Vagina (tissue), 2 donors: ENCODE measurements around the gene ATP2B2. TPM values are rescaled to one million over a fixed set of nuclear protein-coding genes. Genes with fewer than 3 reads are reported as not detected.

Source experiments
- DNase-seq, 2 donors: peaks; one replicate each; pipeline ENCODE4 v3.0.0-alpha.2; 2017; ENCODE audit errors: extremely low spot score in 2 of 2
- H3K27ac ChIP-seq: fragments of 200-600 bp; sonication (generic); one replicate; pipeline ENCODE4 v1.5.1; 2019
- H3K27me3 ChIP-seq: fragments of 200-600 bp; sonication (generic); one replicate; pipeline ENCODE4 v1.5.1; 2019
- H3K36me3 ChIP-seq, 2 donors: fragments of 200-600 bp; sonication (generic); one replicate each; pipeline ENCODE4 v1.5.1; 2017 to 2019
- H3K4me1 ChIP-seq: fragments of 200-600 bp; sonication (generic); one replicate; pipeline ENCODE4 v1.5.1; 2019
- H3K4me3 ChIP-seq, 2 donors: fragments of 200-600 bp; sonication (generic); 1 replicate in 1 of 2; 2 replicates in 1 of 2; pipeline ENCODE4 v1.5.1; 2016 to 2019
- H3K9me3 ChIP-seq: fragments of 200-600 bp; sonication (generic); one replicate; pipeline ENCODE4 v1.5.1; 2019
- POLR2A ChIP-seq, 2 donors: fragments of 450-650 bp; IDR thresholded peaks; one replicate each; pipeline ENCODE4 v1.6.1; 2017; ENCODE audit warnings: antibody characterized with exemption in 2 of 2, mild to moderate bottlenecking in 2 of 2, moderate library complexity in 2 of 2
- POLR2AphosphoS5 ChIP-seq, 2 donors: sonication (generic); formaldehyde crosslinking; IDR thresholded peaks; one replicate each; pipeline ENCODE4 v1.9.0; 2017; ENCODE audit warnings: antibody characterized with exemption in 2 of 2, mild to moderate bottlenecking in 2 of 2, low read depth in 1 of 2; ENCODE audit not compliant: insufficient read depth in 1 of 2
- intact Hi-C: fragments of 100-400 bp; cut with DNase I; formaldehyde crosslinking; loops from one replicate; pipeline ENCODE4 v1.15.1; 2023
- total RNA-seq: library from RNA; depleted of rRNA; stranded (reverse); fragments of >200 nt; gene quantifications from one replicate; pipeline ENCODE4 v1.2.3, GENCODE V29; 2016
- TF ChIP-seq, protein P1 (sequence below), 3 experiments: fragments of 450-650 bp in 2 of 3; fragments of 200-600 bp in 1 of 3; sonication (generic) in 1 of 3; IDR thresholded peaks; one replicate each; pipeline ENCODE4 v1.5.1; 2017 to 2019; ENCODE audit warnings: antibody characterized with exemption in 3 of 3, mild to moderate bottlenecking in 2 of 3, moderate library complexity in 2 of 3

ATP2B2 gene
- total RNA-seq, 1 donor from 2014 or later: 0.25 TPM

GRCh38 chr3:10391391-10391790 lies 114.0 kb downstream of the ATP2B2 start:
- Histone ChIP-seq H3K4me3 (no peak overlapping the region), H3K4me1 (no peaks in the 10 kb centered on the region), H3K27ac (no peak overlapping the region), H3K36me3 (no peaks in the 10 kb centered on the region), H3K9me3 (peaks cover 15% of the 10 kb centered on the region), H3K27me3 (no peaks in the 10 kb centered on the region)
- TF ChIP-seq POLR2A (IDR thresholded peaks at IDR 0.05) (no peak), POLR2AphosphoS5 (IDR thresholded peaks at IDR 0.05; ENCODE audit: insufficient read depth in 1 of 2, low read depth in 1 of 2) (no peak)
- TF ChIP-seq, protein P1, sequence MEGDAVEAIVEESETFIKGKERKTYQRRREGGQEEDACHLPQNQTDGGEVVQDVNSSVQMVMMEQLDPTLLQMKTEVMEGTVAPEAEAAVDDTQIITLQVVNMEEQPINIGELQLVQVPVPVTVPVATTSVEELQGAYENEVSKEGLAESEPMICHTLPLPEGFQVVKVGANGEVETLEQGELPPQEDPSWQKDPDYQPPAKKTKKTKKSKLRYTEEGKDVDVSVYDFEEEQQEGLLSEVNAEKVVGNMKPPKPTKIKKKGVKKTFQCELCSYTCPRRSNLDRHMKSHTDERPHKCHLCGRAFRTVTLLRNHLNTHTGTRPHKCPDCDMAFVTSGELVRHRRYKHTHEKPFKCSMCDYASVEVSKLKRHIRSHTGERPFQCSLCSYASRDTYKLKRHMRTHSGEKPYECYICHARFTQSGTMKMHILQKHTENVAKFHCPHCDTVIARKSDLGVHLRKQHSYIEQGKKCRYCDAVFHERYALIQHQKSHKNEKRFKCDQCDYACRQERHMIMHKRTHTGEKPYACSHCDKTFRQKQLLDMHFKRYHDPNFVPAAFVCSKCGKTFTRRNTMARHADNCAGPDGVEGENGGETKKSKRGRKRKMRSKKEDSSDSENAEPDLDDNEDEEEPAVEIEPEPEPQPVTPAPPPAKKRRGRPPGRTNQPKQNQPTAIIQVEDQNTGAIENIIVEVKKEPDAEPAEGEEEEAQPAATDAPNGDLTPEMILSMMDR (IDR thresholded peaks at IDR 0.05): no peak
- intact Hi-C loops: no loop called here
- no peak for DNase-seq

- Histone ChIP-seq H3K27ac (no peak overlapping the region), H3K4me1 (no peaks in the 10 kb centered on the region), H3K36me3 (no peaks in the 10 kb centered on the region), H3K27me3 (no peaks in the 10 kb centered on the region), H3K9me3 (peaks cover 15% of the 10 kb centered on the region), H3K4me3 (no peak overlapping the region)
- intact Hi-C loops: no loop called here
- TF ChIP-seq, protein P1 (IDR thresholded peaks at IDR 0.05): no peak
- TF ChIP-seq POLR2A (IDR thresholded peaks at IDR 0.05) (no peak), POLR2AphosphoS5 (IDR thresholded peaks at IDR 0.05; ENCODE audit: insufficient read depth in 1 of 2, low read depth in 1 of 2) (no peak)
- no peak for DNase-seq
These were observed 114.6 kb downstream of the ATP2B2 start for GRCh38 chr3:10390641-10391373.

- no peaks in the 10 kb centered on the region for H3K4me1 ChIP-seq
- no peak for DNase-seq
- H3K9me3 ChIP-seq: peaks cover 15% of the 10 kb centered on the region
- intact Hi-C loops: no loop called here
- H3K27ac ChIP-seq: no peak overlapping the region
- H3K36me3 ChIP-seq: no peaks in the 10 kb centered on the region
- TF ChIP-seq POLR2AphosphoS5 (IDR thresholded peaks at IDR 0.05; ENCODE audit: insufficient read depth in 1 of 2, low read depth in 1 of 2): no peak
- TF ChIP-seq POLR2A (IDR thresholded peaks at IDR 0.05): no peak
- TF ChIP-seq, protein P1 (IDR thresholded peaks at IDR 0.05): no peak
- H3K4me3 ChIP-seq: no peak overlapping the region
- no peaks in the 10 kb centered on the region for H3K27me3 ChIP-seq
These were observed 115.4 kb downstream of the ATP2B2 start for GRCh38 chr3:10389995-10390394.

GRCh38 chr3:10389339-10389738 lies 116.0 kb downstream of the ATP2B2 start:
- TF ChIP-seq, protein P1 (IDR thresholded peaks at IDR 0.05): no peak
- TF ChIP-seq POLR2A (IDR thresholded peaks at IDR 0.05) (no peak), POLR2AphosphoS5 (IDR thresholded peaks at IDR 0.05; ENCODE audit: insufficient read depth in 1 of 2, low read depth in 1 of 2) (no peak)
- intact Hi-C loops: no loop called here
- H3K36me3 ChIP-seq: no peaks in the 10 kb centered on the region
- H3K27ac ChIP-seq: no peak overlapping the region
- H3K4me1 ChIP-seq: no peaks in the 10 kb centered on the region
- H3K4me3 ChIP-seq: no peak overlapping the region
- peaks cover 15% of the 10 kb centered on the region for H3K9me3 ChIP-seq
- no peak for DNase-seq
- no peaks in the 10 kb centered on the region for H3K27me3 ChIP-seq

DNA sequence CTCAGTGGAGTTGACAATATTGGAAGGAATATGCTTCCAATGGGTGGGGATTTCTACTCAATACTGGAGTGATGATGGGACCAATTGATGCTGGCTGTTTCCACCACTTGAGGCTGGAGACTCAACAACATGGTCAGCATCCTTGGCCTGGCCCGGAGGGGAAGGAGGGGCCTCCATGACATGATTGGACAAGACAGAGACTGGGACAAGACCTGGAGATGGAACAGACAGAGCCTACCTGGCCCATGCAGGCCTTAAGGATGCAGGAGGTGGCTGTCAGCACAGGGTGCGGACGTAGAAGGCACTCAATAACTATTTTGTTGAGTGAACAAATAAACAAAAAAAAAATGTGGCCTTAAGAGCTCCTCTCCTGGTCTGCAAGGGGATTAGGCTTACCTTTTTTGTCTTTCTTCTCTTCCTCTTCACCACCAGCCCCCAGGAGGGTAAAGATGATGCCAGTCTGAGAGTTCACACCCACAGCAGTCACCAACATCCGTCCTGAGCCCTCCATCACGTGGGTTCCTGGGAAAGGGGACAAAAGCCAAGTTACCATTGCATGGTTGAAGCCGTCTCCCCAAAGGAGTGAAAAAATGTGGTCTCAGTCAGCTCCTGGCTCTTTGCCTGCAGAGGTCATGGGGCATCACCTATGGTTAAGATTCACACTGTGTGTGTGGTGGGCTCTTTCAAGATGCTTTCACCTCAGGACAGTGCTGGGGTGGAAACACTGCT lies 117.3 kb downstream of the ATP2B2 start:
- Histone ChIP-seq H3K9me3 (peaks cover 15% of the 10 kb centered on the region), H3K27me3 (no peaks in the 10 kb centered on the region), H3K4me3 (no peak overlapping the region), H3K4me1 (no peaks in the 10 kb centered on the region), H3K36me3 (no peaks in the 10 kb centered on the region), H3K27ac (no peak overlapping the region)
- intact Hi-C loops: no loop called here
- TF ChIP-seq, protein P1 (IDR thresholded peaks at IDR 0.05): no peak
- TF ChIP-seq POLR2A (IDR thresholded peaks at IDR 0.05) (no peak), POLR2AphosphoS5 (IDR thresholded peaks at IDR 0.05; ENCODE audit: insufficient read depth in 1 of 2, low read depth in 1 of 2) (no peak)
- DNase-seq: no peak
